ENCODE results near the gene ATP5MC2. TPM values are rescaled to one million over a fixed set of nuclear protein-coding genes. Genes with fewer than 3 reads are reported as not detected.

Gene ATP5MC2
- polyA plus RNA-seq, 1 of the 3 experiments (the other 2 are of a cell fraction), result 319 TPM

DNA sequence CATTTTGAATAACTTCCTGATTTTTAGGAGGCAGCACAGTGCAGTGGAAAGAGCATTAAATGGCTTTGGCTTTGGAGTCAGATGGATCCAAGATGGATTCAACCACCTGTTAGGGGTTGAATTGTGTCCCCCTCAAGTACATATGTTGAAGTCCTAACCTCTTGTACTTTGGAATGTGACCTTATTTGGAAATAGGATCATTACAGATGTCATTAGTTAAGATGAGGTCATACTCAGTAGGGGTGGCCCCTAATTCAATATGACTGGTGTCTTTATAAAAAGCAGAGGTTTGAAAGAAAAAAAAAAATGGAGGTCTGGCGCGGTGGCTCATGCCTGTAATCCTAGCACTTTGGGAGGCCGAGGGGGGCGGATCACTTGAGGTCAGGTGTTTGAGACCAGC, 18.8 kb downstream of the ATP5MC2 start:
- Histone ChIP-seq H3K9me3 (no peaks in the 10 kb centered on the region), H3K4me1 (ENCODE audit: control insufficient read depth in 1 of 2, insufficient read depth in 2 of 2, low read depth in 1 of 2, low read length in 1 of 2) (peaks cover 0 to 18% of the 10 kb centered on the region in 2 experiments; a peak in 1 of 4 replicates), H3K27ac (ENCODE audit: low read depth in 2 of 2, low read length in 1 of 2) (no peak overlapping the region; a peak in 1 of 4 replicates), H3K36me3 (replicated peaks in 1 of 2; ENCODE audit: control insufficient read depth in 1 of 2, insufficient read depth in 2 of 2, low read length in 1 of 2) (no peaks in the 10 kb centered on the region), H3K79me2 (ENCODE audit: insufficient read depth) (no peaks in the 10 kb centered on the region), H3K9me2 (no peaks in the 10 kb centered on the region), H4K20me1 (ENCODE audit: insufficient read depth) (no peaks in the 10 kb centered on the region), H3K4me3 (ENCODE audit: low read depth in 2 of 2, low read length in 1 of 2) (no peak overlapping the region), H3K27me3 (ENCODE audit: insufficient read depth) (no peaks in the 10 kb centered on the region), H2AFZ (ENCODE audit: low read depth) (no peak overlapping the region), H3F3A (replicated peaks; ENCODE audit: insufficient read depth) (peaks cover 29% of the 10 kb centered on the region), H3K4me2 (no peak overlapping the region), H3K9ac (no peak overlapping the region)
- TF ChIP-seq FOXM1 (IDR thresholded peaks at IDR 0.05; ENCODE audit: low read depth) (no peak), TAF1 (IDR thresholded peaks at IDR 0.05; ENCODE audit: borderline replicate concordance, low read depth, low read length) (no peak), GATA2 (CRISPR knock-in tag; IDR thresholded peaks at IDR 0.05) (no peak), SIN3A (IDR thresholded peaks at IDR 0.05; ENCODE audit: borderline replicate concordance, low read depth, low read length) (no peak), FOXJ3 (CRISPR knock-in tag; IDR thresholded peaks at IDR 0.05) (no peak), JUND (IDR thresholded peaks at IDR 0.05) (no peak), NFIC (IDR thresholded peaks at IDR 0.05; ENCODE audit: borderline replicate concordance) (no peak)
- TF ChIP-seq, protein P1, sequence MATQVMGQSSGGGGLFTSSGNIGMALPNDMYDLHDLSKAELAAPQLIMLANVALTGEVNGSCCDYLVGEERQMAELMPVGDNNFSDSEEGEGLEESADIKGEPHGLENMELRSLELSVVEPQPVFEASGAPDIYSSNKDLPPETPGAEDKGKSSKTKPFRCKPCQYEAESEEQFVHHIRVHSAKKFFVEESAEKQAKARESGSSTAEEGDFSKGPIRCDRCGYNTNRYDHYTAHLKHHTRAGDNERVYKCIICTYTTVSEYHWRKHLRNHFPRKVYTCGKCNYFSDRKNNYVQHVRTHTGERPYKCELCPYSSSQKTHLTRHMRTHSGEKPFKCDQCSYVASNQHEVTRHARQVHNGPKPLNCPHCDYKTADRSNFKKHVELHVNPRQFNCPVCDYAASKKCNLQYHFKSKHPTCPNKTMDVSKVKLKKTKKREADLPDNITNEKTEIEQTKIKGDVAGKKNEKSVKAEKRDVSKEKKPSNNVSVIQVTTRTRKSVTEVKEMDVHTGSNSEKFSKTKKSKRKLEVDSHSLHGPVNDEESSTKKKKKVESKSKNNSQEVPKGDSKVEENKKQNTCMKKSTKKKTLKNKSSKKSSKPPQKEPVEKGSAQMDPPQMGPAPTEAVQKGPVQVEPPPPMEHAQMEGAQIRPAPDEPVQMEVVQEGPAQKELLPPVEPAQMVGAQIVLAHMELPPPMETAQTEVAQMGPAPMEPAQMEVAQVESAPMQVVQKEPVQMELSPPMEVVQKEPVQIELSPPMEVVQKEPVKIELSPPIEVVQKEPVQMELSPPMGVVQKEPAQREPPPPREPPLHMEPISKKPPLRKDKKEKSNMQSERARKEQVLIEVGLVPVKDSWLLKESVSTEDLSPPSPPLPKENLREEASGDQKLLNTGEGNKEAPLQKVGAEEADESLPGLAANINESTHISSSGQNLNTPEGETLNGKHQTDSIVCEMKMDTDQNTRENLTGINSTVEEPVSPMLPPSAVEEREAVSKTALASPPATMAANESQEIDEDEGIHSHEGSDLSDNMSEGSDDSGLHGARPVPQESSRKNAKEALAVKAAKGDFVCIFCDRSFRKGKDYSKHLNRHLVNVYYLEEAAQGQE (IDR thresholded peaks at IDR 0.05; ENCODE audit: low read depth, low read length), result no peak
- TF ChIP-seq, protein P2, sequence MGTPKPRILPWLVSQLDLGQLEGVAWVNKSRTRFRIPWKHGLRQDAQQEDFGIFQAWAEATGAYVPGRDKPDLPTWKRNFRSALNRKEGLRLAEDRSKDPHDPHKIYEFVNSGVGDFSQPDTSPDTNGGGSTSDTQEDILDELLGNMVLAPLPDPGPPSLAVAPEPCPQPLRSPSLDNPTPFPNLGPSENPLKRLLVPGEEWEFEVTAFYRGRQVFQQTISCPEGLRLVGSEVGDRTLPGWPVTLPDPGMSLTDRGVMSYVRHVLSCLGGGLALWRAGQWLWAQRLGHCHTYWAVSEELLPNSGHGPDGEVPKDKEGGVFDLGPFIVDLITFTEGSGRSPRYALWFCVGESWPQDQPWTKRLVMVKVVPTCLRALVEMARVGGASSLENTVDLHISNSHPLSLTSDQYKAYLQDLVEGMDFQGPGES (IDR thresholded peaks at IDR 0.05; ENCODE audit: low read depth, low read length), result no peak
- TF ChIP-seq, protein P3, sequence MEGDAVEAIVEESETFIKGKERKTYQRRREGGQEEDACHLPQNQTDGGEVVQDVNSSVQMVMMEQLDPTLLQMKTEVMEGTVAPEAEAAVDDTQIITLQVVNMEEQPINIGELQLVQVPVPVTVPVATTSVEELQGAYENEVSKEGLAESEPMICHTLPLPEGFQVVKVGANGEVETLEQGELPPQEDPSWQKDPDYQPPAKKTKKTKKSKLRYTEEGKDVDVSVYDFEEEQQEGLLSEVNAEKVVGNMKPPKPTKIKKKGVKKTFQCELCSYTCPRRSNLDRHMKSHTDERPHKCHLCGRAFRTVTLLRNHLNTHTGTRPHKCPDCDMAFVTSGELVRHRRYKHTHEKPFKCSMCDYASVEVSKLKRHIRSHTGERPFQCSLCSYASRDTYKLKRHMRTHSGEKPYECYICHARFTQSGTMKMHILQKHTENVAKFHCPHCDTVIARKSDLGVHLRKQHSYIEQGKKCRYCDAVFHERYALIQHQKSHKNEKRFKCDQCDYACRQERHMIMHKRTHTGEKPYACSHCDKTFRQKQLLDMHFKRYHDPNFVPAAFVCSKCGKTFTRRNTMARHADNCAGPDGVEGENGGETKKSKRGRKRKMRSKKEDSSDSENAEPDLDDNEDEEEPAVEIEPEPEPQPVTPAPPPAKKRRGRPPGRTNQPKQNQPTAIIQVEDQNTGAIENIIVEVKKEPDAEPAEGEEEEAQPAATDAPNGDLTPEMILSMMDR (IDR thresholded peaks at IDR 0.05), result no peak
- POLR2A ChIA-PET, result no interaction called here
- CTCF ChIA-PET, result interaction anchor here (0.8 to 1.4 kb wide), 3 partner anchors 89 to 124 kb away, joined by 3 read pairs; no protein-coding TSS in a partner anchor
- no peak for DNase-seq
- WGBS (ENCODE audit: low lambda C conversion rate), result 98% methylated on average over 4 of the region's 4 CpGs

DNA sequence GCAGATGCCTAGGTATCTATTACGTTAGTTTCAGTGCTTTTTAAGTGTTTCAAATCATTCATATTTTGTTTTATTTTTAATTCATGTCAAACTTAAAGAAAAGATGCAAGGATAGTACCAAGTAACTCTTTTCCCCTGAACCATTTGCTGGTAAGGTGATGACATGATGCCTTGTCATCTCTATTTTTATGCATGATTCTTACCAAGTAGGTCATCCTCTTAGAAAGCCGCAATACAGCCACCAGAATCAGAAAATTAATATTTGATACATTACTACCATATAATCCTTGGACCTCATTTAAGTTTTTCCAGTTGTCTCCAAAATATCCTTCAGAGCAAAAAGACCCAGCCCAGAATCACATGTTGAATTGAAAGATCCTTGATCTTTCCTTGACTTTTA, 22.3 kb downstream of the ATP5MC2 start:
- Histone ChIP-seq H3K9ac (no peak overlapping the region), H3K27me3 (ENCODE audit: insufficient read depth) (no peaks in the 10 kb centered on the region), H3K4me3 (ENCODE audit: low read depth in 2 of 2, low read length in 1 of 2) (no peak overlapping the region), H3K9me2 (no peaks in the 10 kb centered on the region), H3K36me3 (replicated peaks in 1 of 2; ENCODE audit: control insufficient read depth in 1 of 2, insufficient read depth in 2 of 2, low read length in 1 of 2) (no peaks in the 10 kb centered on the region), H3K4me1 (ENCODE audit: control insufficient read depth in 1 of 2, insufficient read depth in 2 of 2, low read depth in 1 of 2, low read length in 1 of 2) (0 out of 4 replicates have a peak, but pooled peaks cover 0 to 16% of the 10 kb centered on the region in 2 experiments), H3K27ac (ENCODE audit: low read depth in 2 of 2, low read length in 1 of 2) (no peak overlapping the region), H4K20me1 (ENCODE audit: insufficient read depth) (no peaks in the 10 kb centered on the region), H2AFZ (ENCODE audit: low read depth) (no peak overlapping the region), H3F3A (replicated peaks; ENCODE audit: insufficient read depth) (peaks cover 10% of the 10 kb centered on the region), H3K79me2 (ENCODE audit: insufficient read depth) (no peaks in the 10 kb centered on the region), H3K4me2 (no peak overlapping the region), H3K9me3 (no peaks in the 10 kb centered on the region)
- CTCF ChIA-PET, result no interaction called here
- POLR2A ChIA-PET, result no interaction called here
- TF ChIP-seq ELF1 (IDR thresholded peaks at IDR 0.05), result no peak
- TF ChIP-seq, protein P4, sequence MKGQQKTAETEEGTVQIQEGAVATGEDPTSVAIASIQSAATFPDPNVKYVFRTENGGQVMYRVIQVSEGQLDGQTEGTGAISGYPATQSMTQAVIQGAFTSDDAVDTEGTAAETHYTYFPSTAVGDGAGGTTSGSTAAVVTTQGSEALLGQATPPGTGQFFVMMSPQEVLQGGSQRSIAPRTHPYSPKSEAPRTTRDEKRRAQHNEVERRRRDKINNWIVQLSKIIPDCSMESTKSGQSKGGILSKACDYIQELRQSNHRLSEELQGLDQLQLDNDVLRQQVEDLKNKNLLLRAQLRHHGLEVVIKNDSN (IDR thresholded peaks at IDR 0.05; ENCODE audit: borderline replicate concordance, low read depth), result no peak
- TF ChIP-seq TAF1 (IDR thresholded peaks at IDR 0.05; ENCODE audit: borderline replicate concordance, low read depth, low read length), result no peak
- TF ChIP-seq, protein P5, sequence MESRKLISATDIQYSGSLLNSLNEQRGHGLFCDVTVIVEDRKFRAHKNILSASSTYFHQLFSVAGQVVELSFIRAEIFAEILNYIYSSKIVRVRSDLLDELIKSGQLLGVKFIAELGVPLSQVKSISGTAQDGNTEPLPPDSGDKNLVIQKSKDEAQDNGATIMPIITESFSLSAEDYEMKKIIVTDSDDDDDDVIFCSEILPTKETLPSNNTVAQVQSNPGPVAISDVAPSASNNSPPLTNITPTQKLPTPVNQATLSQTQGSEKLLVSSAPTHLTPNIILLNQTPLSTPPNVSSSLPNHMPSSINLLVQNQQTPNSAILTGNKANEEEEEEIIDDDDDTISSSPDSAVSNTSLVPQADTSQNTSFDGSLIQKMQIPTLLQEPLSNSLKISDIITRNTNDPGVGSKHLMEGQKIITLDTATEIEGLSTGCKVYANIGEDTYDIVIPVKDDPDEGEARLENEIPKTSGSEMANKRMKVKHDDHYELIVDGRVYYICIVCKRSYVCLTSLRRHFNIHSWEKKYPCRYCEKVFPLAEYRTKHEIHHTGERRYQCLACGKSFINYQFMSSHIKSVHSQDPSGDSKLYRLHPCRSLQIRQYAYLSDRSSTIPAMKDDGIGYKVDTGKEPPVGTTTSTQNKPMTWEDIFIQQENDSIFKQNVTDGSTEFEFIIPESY (IDR thresholded peaks at IDR 0.05; ENCODE audit: borderline replicate concordance, low read depth), result no peak
- TF ChIP-seq RXRA (IDR thresholded peaks at IDR 0.05; ENCODE audit: borderline replicate concordance, low read depth), result no peak
- 89% methylated on average over 2 of the region's 2 CpGs for WGBS (ENCODE audit: low lambda C conversion rate)
- DNase-seq, result no peak

Measured in SK-N-SH (cell line).